MV-4-11 (cell line): Measurements from ENCODE around the gene PRIM2.
A peak's percentile ranks its signal among the peaks of the same experiment; 100 is the strongest.
"Not testable (repeated sequence)": the region's sequence is repeated elsewhere in the genome, so short reads cannot be mapped to it uniquely, and the experiment has no call there.

ENCODE experiments used
- DNase-seq: peaks from one replicate; lab custom pipeline; 2025; lab: John Stamatoyannopoulos, UW

Gene PRIM2, protein sequence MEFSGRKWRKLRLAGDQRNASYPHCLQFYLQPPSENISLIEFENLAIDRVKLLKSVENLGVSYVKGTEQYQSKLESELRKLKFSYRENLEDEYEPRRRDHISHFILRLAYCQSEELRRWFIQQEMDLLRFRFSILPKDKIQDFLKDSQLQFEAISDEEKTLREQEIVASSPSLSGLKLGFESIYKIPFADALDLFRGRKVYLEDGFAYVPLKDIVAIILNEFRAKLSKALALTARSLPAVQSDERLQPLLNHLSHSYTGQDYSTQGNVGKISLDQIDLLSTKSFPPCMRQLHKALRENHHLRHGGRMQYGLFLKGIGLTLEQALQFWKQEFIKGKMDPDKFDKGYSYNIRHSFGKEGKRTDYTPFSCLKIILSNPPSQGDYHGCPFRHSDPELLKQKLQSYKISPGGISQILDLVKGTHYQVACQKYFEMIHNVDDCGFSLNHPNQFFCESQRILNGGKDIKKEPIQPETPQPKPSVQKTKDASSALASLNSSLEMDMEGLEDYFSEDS

DNA sequence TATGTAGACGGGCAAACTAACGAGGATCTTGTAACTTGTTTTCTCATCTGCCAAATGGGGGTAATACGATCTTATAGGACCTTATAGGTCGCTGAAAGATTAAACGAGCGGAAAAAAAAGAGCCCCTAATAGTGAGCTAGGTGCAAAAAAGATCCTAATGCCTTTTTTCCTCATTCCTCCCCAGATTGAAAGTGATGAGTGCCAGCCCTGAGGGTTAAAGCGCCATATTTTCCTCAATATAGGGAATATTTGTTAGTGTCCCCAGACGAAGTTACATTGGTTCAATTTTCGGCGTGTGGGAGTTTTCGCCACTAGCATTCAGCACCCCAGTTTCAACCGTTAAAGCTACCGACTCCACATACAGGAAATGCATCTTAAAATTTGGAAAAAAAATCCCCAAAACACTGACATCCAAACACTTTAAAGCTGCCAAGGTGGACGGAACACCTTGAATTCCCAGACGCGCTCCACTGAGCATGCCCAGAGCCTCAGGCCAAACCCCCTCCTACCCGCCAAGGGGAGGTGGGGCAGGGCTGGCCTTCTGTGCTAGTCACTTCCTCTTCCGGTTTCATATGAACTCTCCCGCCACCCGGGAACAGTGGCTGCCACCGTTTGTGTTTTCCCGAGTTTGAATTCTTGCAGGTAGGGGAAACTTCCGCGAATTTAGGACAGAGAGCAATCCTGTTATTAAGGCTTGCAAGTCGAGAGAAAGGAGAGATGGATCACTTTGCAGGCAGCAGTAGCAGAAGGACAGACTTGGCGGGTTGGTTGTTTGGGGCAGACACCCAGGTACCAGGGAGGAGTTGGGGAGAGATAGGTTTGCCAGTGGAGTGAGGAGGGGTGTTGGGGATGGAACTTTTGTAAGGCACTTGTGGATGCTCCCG is at the start of gene PRIM2:
TSS of gene PRIM2 (plus strand) at position 571 of the 884 bp plus-strand sequence. CDS start 816 bp downstream, outside the sequence.
- peak; percentile 83 for DNase-seq

DNA sequence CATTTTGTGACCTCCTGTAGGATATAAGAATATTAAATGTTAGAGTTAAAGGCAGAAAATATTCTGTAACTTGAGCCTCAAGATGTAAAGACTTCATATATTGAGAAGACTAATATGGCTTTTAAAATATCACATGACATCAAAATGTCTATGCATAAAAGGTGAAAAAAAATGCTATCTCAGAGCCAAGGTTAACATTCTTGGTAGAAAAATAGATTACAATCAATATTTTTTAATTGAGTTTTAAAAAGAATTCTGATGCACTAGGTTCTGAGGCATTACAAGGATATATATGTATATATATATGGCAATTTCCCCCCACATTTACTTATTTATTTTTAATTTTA is 49.2 kb upstream of the PRIM2 start:
- no peak for DNase-seq

DNA sequence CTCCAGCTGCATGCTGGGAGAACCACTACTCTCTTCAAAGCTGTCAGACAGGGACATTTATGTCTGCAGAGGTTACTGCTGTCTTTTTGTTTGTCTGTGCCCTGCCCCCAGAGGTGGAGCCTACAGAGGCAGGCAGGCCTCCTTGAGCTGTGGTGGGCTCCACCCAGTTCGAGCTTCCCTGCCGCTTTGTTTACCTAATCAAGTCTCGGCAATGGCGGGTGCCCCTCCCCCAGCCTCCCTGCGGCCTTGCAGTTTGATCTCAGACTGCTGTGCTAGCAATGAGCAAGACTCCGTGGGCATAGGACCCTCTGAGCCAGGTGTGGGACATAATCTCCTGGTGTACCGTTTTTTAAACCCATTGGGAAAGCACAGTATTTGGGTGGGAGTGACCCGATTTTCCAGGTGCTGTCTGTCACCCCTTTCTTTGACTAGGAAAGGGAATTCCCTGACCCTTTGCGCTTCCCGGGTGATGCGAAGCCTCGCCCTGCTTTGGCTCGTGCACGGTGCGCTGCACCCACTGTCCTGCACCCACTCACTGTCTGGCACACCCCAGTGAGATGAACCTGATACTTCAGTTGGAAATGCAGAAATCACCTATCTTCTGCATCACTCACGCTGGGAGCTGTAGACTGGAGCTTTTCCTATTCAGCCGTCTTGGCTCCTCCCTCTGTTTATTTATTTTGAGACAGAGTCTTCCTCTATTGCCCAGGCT is 43.2 kb upstream of the PRIM2 start:
- DNase-seq, result not testable (repeated sequence)

DNA sequence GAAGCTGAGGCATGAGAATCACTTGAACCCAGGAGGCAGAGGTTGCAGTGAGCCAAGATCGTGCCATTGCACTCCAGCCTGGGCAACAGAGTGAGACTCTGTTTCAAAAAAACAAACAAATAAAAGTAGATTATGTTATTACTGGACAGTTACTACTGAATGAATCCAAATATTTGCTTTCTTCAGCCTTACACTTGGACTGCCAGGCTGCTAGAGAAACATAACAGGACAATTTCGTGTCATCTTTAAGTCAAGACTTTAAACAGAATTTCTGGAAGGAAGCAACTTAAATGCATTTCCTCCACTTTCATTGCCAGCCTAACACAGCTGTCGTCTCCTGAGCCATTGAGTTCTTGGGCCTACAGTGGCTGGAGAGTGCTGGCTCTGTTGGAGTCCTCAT is 42.0 kb upstream of the PRIM2 start:
- DNase-seq, result no peak

DNA sequence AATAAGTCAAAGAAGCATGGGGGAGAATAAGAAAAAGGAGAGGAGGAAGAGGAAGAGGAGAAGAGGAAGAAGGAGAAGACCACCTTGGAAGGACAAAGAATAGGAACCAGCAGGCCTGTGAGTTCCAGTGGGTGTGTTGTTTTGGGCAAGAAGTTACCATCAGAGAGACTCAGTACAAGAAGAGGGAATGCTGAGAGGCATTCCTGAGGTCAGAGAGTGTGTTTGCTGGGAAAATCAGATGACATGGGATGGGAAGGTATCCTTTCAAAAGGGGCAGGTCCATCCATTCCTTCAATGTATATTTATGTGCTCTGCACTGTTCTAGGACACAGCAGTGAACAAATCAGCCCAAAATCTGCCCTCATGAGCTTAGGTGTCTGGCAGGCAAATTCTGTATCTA is 40.5 kb upstream of the PRIM2 start:
- no peak for DNase-seq

DNA sequence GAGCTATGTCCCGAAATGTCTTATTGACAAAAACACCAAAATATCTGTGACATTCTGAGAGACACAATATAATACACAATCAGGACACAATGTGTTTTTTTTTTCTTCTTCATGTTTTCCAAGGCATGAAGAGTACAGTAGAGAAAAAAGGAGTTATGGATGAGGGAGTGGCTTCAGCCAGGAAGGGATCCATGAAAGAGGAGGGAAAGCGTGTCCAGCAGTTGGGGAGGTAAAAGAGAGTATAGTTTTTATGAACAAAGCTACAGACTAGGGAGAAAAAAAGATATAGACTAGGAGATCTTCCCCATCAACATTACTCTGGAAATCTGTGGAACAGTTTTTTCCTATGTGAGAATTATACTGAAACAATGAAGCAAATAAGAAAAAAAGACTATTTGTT is 38.9 kb upstream of the PRIM2 start:
- DNase-seq, result no peak

DNA sequence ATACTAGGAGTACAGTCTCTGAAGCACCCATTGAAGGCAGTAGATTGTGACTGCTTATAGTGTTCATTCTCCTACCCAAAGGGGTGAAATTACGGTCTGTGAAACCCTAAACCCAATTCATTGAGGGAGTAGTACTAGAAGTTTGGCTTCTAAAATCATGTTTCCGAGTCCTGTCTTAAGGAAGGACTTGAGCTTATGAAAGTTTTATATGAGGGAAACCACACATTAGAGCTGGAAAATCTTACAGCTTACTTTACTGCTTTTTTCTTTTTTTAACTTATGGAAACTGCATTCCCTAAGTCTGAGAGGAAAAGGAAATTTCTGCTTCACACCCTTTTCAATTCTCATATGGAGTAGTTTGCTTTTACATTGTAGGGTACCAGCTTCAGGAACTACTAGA is 38.4 kb upstream of the PRIM2 start:
- no peak for DNase-seq

DNA sequence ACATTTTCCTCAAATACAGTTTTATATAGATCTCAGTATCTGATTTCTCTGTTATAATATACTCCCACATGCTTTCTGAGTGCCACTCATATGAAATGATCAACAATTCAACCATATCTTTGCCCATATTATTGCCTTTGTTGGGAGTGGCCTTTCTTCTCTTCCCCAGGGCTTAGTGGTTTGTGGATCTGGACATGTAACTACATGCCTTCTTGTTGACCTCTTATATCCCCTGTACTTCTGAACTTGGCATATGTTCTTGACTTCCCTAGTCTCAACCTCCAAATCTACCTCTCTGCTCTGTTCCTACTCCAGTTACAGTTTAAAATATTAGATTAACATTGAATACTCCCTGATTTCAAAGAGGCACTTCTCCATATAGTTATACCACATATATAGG is 34.3 kb upstream of the PRIM2 start:
- DNase-seq, result no peak

DNA sequence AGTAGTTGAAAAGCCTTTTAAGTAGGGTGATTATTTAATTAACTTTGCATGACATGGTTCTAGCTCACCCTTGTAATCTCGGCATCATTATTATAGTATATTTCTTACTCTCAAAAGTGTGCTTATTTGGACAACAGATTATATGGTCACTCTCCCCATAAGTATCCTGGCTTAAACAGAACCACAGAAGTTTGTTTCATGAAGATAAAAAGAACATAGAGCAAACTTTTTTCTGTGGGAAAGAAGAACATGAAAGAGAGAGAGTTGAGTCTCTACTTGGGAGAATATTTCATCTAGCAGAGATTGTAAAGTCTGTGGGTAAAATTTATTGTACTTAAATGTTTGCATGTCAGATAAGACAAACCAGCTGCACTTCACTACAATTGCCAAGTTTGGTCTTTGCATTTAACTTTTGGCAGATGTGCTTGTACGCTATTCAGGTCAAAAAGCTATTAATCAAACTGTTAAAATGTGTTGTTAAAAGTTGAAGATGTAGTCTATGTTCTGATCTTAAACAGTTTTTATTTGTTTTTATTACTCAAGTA is 33.4 kb upstream of the PRIM2 start:
- DNase-seq, result no peak

DNA sequence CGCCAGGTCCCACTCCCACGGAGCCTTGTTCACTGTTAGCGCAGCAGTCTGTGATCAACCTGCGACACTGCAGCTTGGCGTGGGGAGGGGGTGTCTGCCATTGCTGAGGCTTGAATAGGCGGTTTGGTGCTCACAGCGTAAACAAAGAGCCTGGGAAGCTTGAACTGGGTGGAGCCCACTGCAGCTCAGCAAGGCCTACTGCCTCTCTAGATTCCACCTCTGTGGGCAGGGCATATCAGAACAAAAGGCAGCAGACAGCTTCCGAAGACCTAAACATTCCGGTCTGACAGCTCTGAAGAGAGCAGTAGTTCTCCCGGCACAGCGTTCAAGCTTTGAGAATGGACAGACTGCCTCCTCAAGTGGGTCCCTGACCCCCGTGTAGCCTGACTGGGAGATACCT is 29.3 kb upstream of the PRIM2 start:
- DNase-seq, result not testable (repeated sequence)

DNA sequence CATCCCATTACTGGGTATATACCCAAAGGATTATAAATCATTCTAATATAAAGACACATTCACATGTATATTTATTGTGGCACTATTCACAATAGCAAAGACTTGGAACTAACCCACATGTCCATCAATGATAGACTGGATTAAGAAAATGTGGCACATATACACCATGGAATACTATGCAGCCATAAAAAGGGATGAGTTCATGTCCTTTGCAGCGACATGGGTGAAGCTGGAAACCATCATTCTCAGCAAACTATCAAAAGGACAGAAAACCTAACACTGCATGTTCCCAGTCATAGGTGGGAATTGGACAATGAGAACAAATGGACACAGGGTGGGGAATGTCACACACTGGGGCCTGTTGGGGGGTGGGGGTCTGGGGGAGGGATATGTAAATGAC is 24.0 kb upstream of the PRIM2 start:
- DNase-seq, result not testable (repeated sequence)

DNA sequence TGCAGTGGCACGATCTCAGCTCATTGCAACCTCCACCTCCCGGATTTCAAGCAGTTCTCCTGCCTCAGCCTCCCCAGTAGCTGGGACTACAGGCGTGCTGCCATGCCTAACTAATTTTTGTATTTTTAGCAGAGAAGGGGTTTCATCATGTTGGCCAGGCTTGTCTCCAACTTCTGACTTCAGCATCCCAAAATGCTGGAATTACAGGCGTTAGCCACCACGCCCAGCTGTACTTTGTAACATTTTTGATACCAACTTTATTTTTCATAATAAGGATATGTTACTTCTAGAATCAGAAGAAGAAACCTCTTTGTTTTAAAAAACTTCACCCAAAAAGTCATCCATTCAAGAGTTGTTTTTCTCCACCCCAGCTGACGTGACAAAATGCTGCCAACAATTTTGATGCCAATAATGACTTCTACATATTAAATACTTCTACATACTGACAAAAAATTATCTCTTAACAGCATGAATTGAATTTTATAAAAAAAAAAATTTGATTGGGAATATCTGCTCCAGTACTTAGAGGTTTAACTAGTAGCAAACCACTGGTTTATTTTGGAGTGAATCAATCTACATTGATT is 22.5 kb upstream of the PRIM2 start:
- no peak for DNase-seq

DNA sequence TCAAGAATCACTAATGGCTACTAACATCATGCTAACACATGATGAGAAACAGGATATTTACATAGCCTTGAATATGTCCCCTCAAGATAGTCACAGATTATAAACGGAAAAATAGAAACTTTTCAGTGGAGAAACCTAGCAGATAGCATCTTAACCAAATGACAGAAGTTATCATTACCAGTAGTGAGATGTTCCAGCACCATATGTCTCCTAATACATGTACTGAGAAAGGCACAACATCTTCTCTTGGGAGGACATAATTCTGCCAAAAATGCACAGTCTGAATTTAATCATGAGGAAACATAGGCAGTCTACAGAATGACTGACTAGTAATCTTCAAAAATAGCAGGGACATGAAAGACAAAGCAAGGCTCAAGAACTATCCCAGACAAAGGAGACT is 19.9 kb upstream of the PRIM2 start:
- DNase-seq, result no peak

DNA sequence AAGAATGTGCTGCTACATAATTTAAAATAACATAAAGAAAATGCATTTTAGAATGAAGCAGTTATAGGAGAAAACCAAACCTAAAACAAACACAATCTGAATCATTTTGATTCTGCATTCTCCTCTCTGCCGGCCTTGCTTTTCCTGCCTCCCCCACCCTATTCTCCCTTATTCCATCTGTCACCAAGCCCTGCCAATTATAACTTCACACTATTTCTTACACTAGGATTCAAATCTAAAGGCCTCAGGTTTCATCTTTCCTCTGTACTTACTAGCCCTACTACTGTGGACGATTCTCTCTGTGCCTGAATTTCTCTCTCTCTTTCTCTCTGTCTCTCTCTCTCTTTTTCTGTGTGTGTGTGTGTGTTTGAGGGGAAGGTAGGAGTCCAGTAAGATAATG is 18.7 kb upstream of the PRIM2 start:
- no peak for DNase-seq

DNA sequence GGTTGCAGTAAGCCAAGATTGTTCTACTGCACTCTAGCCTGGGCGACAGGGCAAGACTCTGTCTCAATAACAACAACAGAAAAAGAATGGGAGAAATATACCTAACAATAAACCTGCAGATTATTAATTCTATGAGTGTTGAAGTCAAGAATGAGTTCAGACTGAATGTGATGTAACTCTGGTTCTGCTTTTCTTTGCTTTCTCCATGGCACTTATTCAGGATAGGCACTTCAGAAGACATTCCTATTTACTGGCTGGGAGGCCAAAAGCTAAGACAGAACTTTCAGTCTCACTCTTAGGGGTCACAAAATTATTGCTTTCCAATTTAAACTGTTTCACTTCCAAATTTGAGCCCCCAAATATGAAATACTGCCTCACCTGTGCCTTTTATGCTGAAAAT is 15.7 kb upstream of the PRIM2 start:
- DNase-seq, result no peak

DNA sequence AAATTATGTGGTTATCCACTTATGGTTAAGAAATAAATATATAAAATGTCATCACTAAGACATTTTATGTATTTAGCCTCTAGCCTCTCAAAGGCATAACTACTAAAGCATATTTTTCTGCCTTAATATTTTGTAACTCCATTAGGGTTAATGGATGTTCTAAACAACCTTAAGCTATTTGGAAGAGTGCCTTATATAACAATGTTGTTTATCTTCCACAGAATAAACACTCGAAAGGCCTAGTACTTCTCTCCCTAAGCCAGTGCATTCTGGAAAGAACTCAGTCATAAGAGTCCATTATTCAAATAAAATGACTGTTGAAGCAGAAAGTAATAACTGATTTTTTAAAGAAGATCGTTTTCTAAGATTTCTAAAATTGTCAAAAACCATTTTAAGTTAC is 15.0 kb upstream of the PRIM2 start:
- no peak for DNase-seq

DNA sequence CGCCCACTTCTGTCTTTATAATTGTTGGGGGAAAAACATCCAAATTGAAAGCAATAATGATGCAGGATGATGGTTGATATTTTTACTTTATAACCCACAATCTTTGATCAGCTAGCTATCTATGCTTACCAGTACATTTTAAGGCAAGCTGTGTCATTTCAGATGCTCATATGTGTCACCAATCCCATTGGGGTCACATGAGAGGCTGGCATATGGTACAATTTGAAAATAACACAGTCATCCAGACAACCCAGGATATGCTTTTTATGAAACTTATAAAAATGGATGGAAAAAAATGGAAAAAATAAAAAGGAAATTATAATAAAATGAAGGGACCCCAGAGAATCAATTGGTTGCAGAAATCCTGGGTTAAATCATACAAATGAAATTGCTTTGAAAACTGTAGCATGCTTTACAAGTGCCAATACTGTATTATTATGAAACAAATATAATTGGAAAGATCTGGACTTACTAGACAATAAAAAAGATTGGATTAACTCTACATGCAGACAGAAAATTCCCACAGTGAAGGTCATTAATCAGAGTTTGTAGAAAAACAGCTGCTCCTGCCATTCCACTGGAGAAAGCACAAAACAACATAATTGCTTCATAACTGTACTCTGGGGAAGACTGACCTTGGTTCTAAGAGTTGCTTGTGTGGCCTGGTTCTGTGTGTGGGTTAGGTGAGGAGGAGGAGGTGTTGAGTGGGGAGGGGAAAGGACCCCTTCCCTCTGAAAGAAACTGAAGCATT is 13.3 kb upstream of the PRIM2 start:
- no peak for DNase-seq

DNA sequence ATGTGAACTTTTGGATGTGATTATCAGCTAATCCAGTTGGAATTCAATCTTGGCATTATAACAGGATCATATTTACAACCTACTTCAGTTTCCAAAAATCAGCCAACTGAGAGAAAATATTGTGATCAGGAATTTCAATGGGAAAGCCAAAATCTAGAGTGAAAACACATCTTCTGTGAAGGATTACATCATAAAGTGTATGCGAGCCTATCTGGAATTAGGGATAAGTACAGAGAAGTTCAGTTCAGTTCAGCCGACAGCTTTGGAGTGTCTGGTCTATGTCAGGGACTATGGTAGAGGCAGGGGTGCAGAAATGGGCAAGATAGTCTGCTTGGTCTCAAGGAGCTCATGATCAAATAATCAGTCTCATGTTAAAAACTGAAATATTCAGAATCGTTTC is 12.3 kb upstream of the PRIM2 start:
- DNase-seq, result no peak

DNA sequence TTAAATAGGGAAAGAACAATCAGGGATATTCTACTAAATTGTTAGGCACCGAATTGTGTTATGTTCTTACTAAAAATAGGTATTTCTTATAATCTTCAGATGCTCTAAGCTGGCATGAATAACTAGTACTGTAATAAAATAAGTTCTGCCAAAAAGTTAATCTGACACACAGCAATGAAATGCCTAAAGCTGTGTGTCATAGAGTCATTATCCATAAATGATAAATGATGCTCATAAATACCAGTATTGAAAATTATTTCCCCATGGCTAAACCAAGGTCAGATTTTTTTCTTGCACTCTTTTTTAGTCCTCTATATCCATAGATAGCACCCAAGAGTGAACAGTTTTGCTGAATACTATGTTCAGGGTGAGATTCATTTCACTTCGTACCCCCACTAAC is 11.7 kb upstream of the PRIM2 start:
- DNase-seq, result no peak

DNA sequence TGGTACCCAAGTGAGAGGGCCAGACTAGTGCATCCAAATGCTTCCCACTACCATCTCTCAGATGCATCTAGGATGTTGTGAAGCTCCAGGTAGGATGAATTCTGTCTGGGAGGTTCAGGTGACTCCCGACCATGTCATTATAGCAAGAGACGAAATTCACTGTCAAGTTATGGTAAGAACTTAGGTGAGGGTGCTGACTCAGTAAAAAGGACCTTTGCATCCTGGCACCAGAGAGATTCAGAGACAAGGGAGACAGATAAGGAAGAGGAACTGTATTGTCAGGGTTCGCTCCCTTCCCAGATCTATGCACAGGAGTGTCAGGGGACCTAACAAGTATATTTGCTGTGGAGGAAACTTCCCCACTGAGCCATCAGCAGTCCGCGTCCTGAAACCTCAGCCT is 11.2 kb upstream of the PRIM2 start:
- DNase-seq, result no peak

DNA sequence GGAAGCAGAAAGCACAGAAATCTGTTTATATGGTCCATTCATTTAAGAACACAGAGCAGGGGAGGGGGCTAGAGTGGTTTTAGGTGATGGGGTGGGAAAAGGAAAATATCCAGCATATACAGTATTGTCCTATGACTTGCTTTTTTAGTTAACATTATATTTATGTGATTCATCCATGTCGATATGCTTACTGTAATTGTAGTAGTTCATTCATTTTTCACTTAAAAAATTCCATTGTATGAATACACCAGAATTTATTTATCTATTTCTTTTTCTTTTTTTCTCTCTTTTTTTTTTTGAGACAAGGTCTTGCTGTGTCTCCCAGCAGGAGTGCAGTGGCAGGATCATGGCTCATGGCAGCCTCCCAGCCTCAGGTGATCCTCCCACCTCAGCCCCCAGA is 9.6 kb upstream of the PRIM2 start:
- DNase-seq, result no peak
